GDM1 (cell line): ENCODE data around the gene HPGD.

ENCODE experiments used
- DNase-seq: peaks from one replicate; lab custom pipeline; 2025; lab: John Stamatoyannopoulos, UW

The HPGD gene

GRCh38 chr4:174522183-174523024 lies at the start of gene HPGD:
Gene HPGD, minus strand, starts transcription at chr4:174522488. Its CDS starts 37 bp downstream, at chr4:174522451.
- DNase-seq: peak; percentile 77

- DNase-seq: no peak
Measured at GRCh38 chr4:174564529-174564928, 42.2 kb upstream of the HPGD start.

- no peak for DNase-seq
Measured at GRCh38 chr4:174563399-174563798, 41.1 kb upstream of the HPGD start.

- DNase-seq: no peak
Measured at GRCh38 chr4:174561560-174561959, 39.3 kb upstream of the HPGD start.

DNA sequence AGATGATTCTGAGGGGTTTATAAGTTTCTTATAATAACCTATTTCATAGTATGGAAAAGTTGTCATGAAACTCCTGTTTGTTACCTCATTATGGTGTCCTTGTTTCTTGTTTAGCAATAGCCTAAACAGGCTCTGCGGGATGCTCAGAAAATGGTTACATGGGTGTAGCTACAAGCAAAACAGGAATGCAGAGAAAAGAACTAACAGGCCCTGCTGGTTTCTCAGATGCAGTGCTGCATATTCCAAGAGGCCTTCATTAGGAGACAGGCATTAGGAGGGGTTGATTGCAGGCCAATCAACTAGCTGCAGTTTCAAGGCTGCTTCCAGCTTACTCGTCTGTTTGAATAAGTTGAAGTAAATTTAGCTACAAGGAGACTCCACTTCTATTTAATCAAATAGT lies 37.6 kb upstream of the HPGD start:
- DNase-seq: no peak

DNA sequence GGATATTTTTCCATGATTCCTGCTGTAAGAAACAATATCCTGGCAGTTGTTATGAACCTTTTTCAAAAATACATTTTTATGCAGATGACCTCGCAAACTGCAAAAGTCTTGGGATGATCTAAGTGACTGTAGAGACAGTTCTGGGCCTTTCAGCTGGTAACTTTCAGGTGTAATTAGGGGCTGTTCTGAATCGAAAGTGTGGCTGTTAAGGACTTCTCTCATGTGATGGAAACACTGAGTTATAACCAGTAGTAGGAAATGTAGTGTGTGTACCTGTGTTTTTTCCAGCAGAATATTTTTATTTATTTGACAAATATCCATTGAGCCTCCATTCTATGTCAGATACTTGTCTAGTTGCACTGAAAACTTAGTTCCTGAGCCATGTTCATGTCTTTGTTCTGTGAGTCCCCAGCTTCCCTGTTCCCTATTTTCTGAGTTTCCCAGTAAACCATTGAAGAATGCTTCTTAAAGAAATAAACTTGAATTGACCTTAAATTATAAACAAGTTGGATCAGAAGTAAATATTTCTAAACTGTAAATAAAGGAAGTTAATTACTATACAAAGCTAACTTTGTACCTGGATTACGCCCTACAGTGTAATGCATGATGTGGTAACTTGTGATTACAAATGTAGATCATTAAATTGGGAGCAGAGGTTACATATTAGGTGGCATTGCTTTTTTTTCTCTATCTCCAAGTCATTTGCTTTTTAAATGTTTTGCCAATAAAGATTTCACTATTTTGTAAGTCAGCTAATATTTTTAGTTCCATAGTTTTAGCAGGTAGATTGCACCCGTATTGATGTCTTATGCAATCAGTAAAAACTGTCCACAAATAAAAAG lies 33.7 kb upstream of the HPGD start:
- no peak for DNase-seq

- no peak for DNase-seq
Measured at GRCh38 chr4:174554231-174554728, 32.0 kb upstream of the HPGD start.

- no peak for DNase-seq
Measured at GRCh38 chr4:174553828-174554227, 31.5 kb upstream of the HPGD start.

GRCh38 chr4:174553031-174553430 lies 30.7 kb upstream of the HPGD start:
- no peak for DNase-seq

DNA sequence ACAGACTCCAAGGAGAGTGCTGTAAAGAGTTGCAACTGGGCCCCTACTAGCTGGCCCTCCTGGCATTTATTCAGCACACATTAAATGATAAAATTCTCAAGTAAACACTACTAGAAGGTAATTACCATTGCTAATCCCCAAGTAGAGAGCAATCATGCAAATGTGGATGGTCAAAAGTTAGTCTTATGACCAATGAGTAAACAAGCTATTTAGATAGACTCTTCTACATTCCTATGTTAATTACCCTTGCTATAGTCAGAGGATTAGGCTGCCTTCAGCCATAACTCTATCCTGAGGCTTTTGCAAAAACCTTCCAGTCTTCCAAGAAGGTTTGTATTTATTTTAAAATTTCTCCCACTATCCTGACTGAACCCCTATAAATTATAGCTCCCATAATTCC lies 28.3 kb upstream of the HPGD start:
- no peak for DNase-seq

- no peak for DNase-seq
Measured at GRCh38 chr4:174549721-174550120, 27.4 kb upstream of the HPGD start.

DNA sequence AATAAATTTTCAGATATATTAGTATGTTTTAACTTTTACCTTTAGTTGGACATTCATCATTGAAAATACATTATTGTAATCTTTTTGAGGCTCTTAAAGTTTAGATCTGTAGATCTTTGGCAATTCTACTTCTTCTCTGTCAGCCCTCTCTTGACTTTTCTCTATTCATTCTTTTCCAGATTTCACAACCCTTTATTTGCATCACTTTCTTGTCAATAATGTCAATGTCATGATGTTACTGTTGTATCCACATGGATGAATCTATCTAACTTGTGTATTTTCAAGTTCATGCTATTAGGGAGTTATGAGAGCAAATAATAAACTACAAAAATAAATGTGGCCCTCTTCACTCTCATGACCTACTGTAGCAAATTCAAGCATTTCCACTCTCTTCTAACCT lies 23.0 kb upstream of the HPGD start:
- DNase-seq: no peak

GRCh38 chr4:174544496-174544895 lies 22.2 kb upstream of the HPGD start:
- no peak for DNase-seq

DNA sequence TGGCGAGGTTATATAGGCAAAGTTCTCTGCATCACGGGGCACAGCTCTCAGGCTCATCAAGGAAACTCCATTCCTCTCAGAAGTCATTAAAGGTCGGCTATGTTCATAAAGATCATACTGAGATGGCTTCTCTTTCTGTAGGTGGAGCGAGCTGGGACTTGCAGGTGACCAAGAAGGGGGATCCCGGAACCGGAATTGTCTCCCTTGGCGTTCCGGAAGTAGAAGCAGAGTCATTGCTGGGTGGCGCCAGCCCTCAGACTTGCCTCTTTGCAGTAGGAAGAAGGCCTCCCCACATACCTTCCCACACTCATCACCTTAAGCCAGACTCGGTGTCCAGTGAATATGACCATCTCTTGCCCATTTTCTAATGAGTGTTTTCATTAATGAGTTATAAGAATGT lies 17.9 kb upstream of the HPGD start:
- DNase-seq: no peak

- DNase-seq: no peak
Measured at GRCh38 chr4:174539571-174539970, 17.3 kb upstream of the HPGD start.

- DNase-seq: no peak
Measured at GRCh38 chr4:174538876-174539250, 16.6 kb upstream of the HPGD start.

DNA sequence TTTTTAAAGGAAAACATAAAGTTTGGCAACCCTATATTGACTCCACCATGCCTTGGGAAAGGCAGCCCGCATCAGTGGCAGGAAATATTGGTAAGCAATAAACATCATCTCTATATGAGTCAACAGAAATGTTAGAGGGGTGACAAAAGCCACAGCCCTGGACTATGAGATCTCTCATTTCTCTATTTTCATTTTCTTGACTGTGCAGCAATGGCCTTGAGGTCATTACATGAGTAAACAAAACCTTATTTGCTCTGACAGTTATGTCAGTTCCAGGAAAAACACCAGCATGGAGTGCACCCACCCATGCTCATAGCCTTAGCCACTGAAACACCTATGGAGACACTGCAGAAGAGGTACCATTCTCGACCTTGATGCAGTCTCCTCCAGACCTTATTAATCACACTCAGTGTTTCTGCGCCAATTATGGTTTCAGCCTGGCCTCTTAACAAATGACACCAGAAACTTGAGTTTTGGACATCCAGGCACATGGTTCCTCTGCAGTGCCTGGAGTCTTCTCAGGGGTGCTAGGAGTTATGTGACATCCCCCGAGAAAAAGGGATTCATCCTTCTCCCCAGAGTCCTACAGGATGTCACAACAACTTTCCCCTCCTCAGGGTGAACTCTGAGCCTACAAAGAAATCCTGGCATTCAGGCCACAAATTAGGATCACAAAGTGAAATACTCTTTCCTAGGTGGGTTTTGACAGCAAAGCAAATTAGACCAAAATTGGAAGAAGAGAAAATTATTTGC lies 16.0 kb upstream of the HPGD start:
- DNase-seq: no peak

DNA sequence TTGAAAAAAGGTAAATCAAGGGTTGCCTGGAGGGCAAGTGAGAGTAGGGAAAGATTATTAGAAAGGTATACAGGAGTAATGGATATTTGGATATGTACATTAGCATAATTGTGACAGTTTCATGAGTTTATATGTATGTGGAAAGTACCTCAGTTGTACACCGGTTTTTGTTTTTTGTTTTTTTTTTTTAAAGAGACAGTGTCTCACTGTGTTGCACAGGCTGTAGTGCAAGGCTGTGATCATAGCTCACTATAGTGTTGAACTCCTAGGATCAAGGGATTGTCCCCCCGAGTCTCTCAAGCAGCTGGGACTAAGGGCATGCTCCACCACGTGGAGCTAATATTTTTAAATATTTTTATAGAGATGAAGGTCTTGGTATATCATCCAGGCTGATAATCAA lies 15.3 kb upstream of the HPGD start:
- no peak for DNase-seq

- no peak for DNase-seq
Measured at GRCh38 chr4:174534461-174534860, 12.2 kb upstream of the HPGD start.

DNA sequence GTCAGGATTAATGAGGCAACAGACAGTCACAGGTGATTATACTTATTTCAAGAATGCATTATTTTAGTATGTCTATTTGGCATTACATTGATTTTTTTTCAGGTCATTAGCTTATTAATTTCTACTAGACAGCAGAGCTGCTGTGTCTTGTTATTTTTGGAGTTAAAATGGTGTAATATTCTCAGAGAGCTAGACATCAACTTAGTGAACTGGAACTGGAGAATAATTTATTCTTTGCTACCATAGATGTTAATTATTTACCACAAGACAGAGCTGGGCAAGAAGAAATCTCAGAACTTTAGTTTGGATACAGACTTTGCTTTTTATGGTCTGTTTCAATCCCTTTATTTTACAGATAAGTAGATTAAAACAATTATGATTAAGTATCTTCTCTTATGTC lies 10.2 kb upstream of the HPGD start:
- no peak for DNase-seq

DNA sequence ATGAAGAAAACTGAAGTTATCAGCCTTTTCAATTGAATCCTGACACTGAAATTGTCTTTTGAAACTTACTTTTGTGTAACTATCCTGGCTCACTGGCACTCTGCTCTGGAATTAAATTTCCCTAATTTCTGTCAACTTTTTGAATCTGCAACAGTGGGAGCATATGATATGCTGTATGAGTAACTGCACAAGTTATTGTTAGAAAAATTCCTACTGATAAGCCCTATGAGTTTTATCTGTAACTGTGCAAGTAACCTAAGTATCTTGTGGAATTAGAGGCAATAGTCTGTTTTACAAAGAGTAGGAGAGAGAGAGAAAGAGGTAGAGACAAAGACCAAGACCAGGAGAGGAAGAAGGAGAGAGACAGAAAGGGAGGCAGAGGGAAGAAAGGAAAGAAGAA lies 9.2 kb upstream of the HPGD start:
- no peak for DNase-seq

DNA sequence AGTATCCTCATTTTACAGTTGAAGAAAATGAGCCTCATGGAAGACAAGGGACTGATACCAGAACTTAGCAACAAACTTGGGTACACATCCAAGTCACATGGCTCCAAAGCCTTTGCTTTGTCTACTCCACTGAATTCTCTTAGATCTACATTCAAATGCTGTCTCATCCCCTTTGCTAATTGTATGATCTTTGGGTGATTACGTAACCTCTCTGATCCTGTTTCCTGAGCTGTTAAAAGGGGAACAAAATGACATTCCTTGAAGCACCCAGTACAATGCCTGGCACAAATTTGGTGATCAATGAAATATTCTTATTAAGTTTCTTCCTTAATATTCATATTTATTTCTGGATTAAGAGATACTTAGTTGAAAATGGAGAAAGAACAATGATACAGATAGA lies 5.9 kb upstream of the HPGD start:
- DNase-seq: no peak
